ENCODE data around the gene ARHGAP27. TPM values are rescaled to one million over a fixed set of nuclear protein-coding genes. Genes with fewer than 3 reads are reported as not detected.

ARHGAP27 gene
- total and polyA plus RNA-seq, 2 of the 13 experiments (the other 11 are each of a cell fraction or from before 2014, with no cell fraction given), result 15.5 to 18.9 TPM

DNA sequence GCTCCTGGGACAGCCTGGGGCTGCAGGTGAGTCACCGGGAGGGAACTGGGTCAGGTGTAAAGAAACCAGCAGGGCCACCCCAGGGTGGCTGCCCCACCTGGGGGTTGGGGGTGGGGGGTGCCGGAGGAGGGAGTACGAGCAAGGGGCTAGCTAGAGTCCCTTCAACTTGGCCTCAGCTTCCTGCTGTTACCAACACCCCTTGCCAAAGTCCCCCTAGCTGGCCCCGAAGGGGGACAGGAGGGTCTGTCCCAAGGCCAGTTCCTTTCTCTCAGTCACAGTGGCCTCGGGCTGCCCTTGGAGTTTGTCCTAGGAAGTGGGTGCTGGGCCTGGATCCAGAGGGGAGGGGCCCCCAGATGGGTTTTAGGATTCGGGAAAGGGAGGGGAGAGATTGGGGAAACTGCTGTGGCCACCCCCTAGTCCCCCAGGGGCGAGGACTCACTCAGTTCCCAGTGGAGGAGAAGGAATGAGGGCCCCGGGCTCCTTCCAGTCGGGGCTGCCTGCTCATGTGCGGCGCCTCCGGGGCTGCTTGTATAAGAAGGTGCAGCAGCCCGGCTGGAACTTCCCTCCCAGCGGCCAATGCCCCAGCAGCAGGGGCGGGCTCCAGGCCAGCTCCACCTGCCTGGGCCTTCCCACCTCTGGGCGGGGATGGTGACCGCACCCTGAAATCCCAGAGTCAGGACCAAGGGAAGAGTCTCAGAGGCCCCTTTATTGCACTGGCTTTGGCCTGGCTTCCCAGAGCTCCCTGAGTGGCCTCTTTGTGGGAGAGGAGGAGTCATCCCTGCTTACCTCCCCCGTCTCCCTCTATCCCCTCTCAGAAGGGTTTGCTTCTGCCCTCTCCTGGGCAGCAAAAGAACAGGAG, 7.3 kb downstream of the ARHGAP27 start (continued):
- TF ChIP-seq, protein P1, sequence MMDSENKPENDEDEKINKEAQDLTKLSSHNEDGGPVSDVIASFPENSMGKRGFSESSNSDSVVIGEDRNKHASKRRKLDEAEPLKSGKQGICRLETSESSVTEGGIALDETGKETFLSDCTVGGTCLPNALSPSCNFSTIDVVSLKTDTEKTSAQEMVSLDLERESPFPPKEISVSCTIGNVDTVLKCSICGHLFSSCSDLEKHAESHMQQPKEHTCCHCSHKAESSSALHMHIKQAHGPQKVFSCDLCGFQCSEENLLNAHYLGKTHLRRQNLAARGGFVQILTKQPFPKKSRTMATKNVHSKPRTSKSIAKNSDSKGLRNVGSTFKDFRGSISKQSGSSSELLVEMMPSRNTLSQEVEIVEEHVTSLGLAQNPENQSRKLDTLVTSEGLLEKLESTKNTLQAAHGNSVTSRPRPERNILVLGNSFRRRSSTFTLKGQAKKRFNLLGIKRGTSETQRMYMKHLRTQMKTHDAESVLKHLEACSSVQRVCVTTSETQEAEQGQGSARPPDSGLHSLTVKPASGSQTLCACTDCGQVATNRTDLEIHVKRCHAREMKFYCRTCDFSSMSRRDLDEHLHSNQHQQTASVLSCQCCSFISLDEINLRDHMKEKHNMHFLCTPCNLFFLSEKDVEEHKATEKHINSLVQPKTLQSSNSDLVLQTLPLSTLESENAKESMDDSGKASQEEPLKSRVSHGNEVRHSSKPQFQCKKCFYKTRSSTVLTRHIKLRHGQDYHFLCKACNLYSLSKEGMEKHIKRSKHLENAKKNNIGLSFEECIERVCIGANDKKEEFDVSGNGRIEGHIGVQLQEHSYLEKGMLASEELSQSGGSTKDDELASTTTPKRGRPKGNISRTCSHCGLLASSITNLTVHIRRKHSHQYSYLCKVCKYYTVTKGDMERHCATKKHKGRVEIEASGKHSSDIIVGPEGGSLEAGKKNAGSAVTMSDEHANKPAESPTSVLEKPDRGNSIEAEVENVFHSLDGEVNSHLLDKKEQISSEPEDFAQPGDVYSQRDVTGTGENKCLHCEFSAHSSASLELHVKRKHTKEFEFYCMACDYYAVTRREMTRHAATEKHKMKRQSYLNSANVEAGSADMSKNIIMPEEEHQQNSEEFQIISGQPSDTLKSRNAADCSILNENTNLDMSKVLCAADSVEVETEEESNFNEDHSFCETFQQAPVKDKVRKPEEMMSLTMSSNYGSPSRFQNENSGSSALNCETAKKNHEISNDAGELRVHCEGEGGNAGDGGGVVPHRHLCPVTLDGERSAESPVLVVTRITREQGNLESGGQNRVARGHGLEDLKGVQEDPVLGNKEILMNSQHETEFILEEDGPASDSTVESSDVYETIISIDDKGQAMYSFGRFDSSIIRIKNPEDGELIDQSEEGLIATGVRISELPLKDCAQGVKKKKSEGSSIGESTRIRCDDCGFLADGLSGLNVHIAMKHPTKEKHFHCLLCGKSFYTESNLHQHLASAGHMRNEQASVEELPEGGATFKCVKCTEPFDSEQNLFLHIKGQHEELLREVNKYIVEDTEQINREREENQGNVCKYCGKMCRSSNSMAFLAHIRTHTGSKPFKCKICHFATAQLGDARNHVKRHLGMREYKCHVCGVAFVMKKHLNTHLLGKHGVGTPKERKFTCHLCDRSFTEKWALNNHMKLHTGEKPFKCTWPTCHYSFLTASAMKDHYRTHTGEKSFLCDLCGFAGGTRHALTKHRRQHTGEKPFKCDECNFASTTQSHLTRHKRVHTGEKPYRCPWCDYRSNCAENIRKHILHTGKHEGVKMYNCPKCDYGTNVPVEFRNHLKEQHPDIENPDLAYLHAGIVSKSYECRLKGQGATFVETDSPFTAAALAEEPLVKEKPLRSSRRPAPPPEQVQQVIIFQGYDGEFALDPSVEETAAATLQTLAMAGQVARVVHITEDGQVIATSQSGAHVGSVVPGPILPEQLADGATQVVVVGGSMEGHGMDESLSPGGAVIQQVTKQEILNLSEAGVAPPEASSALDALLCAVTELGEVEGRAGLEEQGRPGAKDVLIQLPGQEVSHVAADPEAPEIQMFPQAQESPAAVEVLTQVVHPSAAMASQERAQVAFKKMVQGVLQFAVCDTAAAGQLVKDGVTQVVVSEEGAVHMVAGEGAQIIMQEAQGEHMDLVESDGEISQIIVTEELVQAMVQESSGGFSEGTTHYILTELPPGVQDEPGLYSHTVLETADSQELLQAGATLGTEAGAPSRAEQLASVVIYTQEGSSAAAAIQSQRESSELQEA (CRISPR knock-in tag; IDR thresholded peaks at IDR 0.05; ENCODE audit: not compliant biosample characterization), result no peak
- TF ChIP-seq ARNTL (CRISPR knock-in tag; IDR thresholded peaks at IDR 0.05), result 0 out of 2 replicates have a peak, but pooled peaks have one; percentile 11
- no peak; the same call in 1 of the 2 replicates for TF ChIP-seq ATF7-NPFF (CRISPR knock-in tag; IDR thresholded peaks at IDR 0.05; ENCODE audit: low read depth)
- TF ChIP-seq ZNF891 (CRISPR knock-in tag; IDR thresholded peaks at IDR 0.05), result no peak
- TF ChIP-seq, protein P2, sequence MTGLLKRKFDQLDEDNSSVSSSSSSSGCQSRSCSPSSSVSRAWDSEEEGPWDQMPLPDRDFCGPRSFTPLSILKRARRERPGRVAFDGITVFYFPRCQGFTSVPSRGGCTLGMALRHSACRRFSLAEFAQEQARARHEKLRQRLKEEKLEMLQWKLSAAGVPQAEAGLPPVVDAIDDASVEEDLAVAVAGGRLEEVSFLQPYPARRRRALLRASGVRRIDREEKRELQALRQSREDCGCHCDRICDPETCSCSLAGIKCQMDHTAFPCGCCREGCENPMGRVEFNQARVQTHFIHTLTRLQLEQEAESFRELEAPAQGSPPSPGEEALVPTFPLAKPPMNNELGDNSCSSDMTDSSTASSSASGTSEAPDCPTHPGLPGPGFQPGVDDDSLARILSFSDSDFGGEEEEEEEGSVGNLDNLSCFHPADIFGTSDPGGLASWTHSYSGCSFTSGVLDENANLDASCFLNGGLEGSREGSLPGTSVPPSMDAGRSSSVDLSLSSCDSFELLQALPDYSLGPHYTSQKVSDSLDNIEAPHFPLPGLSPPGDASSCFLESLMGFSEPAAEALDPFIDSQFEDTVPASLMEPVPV (CRISPR knock-in tag; IDR thresholded peaks at IDR 0.05), result peak; percentile 87; the same call in 1 of the 2 replicates
- TF ChIP-seq CBX1 (IDR thresholded peaks at IDR 0.05; ENCODE audit: low read depth), result no peak
- TF ChIP-seq, protein P3, sequence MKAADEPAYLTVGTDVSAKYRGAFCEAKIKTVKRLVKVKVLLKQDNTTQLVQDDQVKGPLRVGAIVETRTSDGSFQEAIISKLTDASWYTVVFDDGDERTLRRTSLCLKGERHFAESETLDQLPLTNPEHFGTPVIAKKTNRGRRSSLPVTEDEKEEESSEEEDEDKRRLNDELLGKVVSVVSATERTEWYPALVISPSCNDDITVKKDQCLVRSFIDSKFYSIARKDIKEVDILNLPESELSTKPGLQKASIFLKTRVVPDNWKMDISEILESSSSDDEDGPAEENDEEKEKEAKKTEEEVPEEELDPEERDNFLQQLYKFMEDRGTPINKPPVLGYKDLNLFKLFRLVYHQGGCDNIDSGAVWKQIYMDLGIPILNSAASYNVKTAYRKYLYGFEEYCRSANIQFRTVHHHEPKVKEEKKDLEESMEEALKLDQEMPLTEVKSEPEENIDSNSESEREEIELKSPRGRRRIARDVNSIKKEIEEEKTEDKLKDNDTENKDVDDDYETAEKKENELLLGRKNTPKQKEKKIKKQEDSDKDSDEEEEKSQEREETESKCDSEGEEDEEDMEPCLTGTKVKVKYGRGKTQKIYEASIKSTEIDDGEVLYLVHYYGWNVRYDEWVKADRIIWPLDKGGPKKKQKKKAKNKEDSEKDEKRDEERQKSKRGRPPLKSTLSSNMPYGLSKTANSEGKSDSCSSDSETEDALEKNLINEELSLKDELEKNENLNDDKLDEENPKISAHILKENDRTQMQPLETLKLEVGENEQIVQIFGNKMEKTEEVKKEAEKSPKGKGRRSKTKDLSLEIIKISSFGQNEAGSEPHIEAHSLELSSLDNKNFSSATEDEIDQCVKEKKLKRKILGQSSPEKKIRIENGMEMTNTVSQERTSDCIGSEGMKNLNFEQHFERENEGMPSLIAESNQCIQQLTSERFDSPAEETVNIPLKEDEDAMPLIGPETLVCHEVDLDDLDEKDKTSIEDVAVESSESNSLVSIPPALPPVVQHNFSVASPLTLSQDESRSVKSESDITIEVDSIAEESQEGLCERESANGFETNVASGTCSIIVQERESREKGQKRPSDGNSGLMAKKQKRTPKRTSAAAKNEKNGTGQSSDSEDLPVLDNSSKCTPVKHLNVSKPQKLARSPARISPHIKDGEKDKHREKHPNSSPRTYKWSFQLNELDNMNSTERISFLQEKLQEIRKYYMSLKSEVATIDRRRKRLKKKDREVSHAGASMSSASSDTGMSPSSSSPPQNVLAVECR (CRISPR knock-in tag; IDR thresholded peaks at IDR 0.05; ENCODE audit: borderline replicate concordance), result peak; percentile 61; the same call in 1 of the 2 replicates
- TF ChIP-seq ZNF598 (CRISPR knock-in tag; IDR thresholded peaks at IDR 0.05; ENCODE audit: borderline replicate concordance), result 0 out of 2 replicates have a peak, but pooled peaks have one; percentile 58
- TF ChIP-seq, protein P4, sequence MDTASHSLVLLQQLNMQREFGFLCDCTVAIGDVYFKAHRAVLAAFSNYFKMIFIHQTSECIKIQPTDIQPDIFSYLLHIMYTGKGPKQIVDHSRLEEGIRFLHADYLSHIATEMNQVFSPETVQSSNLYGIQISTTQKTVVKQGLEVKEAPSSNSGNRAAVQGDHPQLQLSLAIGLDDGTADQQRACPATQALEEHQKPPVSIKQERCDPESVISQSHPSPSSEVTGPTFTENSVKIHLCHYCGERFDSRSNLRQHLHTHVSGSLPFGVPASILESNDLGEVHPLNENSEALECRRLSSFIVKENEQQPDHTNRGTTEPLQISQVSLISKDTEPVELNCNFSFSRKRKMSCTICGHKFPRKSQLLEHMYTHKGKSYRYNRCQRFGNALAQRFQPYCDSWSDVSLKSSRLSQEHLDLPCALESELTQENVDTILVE (CRISPR knock-in tag; IDR thresholded peaks at IDR 0.05), result peak; percentile 35; the same call in 1 of the 2 replicates
- no peak for TF ChIP-seq IRX3 (CRISPR knock-in tag; IDR thresholded peaks at IDR 0.05; ENCODE audit: borderline replicate concordance, low read depth)
- no peak for TF ChIP-seq RBM22 (optimal IDR thresholded peaks at IDR 0.05; ENCODE audit: low read length)

Measured in HepG2 (cell line).